ENCODE results near the gene VSIG10L2.

DNA sequence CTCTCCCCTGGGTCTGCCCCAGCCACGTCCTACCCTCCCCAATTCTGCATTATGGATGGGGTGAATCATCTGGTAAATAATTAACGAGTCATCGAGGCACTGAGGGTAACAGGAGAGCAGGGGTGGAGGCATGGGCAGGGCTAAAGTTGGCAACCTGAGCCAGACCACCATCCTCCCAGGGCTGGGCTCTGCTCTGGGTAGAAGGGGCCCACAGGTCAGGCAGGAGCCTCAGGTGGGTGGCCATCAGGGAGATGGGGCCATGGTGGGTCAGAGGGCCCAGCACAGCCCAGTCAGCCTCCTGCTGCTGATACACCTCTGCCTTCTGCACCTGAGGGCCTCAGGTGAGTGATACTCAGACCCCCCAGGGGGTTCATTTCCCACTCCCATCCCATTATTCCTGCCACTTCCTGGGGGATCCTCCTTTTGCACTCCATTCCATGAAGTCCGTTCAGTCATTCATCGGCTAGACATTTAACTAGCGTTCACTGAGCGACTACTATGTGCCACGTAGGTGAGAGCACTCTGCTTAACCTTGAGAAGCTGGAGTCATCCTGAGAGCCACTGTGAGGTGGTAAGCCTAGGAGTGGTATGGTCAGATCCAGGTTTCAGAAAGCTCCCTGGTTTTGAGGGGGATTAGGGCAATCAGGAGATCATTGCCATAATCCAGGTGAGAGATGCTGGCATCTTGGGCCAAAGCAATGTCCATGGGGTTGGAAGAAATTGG, at the start of gene VSIG10L2:
- TF ChIP-seq RAD21 (IDR thresholded peaks at IDR 0.05; ENCODE audit: low read depth) (no peak), EP300 (IDR thresholded peaks at IDR 0.05; ENCODE audit: borderline replicate concordance) (no peak), FOXM1 (IDR thresholded peaks at IDR 0.05; ENCODE audit: borderline replicate concordance, low read depth) (no peak), EGR1 (IDR thresholded peaks at IDR 0.05) (no peak), ZBTB7A (IDR thresholded peaks at IDR 0.05; ENCODE audit: low read depth) (no peak), TEAD4 (IDR thresholded peaks at IDR 0.05) (no peak), REST (IDR thresholded peaks at IDR 0.05; ENCODE audit: low read depth) (no peak), YY1 (IDR thresholded peaks at IDR 0.05; ENCODE audit: low read depth) (no peak), TCF12 (IDR thresholded peaks at IDR 0.05; ENCODE audit: low read depth) (no peak)
